Endothelial cell of umbilical vein (primary cell): ENCODE results near the gene UBE2H. TPM values are rescaled to one million over a fixed set of nuclear protein-coding genes. Genes with fewer than 3 reads are reported as not detected.

Source experiments
- BruUV-seq: library from RNA; stranded (reverse); fragments of 400-500 nt; replicated peaks from 2 replicates; lab custom pipeline; 2021; lab: Mats Ljungman, UMichigan
- CTCF ChIA-PET: fragments of 300-600, 350-600 bp; sonication (Branson Sonifier 250); formaldehyde crosslinking; loops from one replicate; lab custom pipeline; 2021; ENCODE audit warnings: antibody characterized with exemption, inconsistent platforms; lab: Charles Lee
- POLR2A ChIA-PET: fragments of 300-600, 350-600 bp; sonication (Branson Sonifier 250); formaldehyde crosslinking; loops from one replicate; lab custom pipeline; 2021; ENCODE audit warnings: antibody characterized with exemption, inconsistent platforms; lab: Charles Lee
- DNase-seq: peaks from one replicate; pipeline ENCODE4 v3.0.0-alpha.2; 2011; ENCODE audit warnings: low read depth, low spot score
- FAIRE-seq: peaks from 2 replicates; lab custom pipeline; 2011; peaks lifted over from hg19 to GRCh38; lab: Jason Lieb, UNC
- H2AFZ ChIP-seq: 2 replicates; pipeline ENCODE4 v1.6.0; 2012; ENCODE audit warnings: low read depth, low read length, control low read depth, inconsistent platforms
- H3K27ac ChIP-seq: 2 replicates; pipeline ENCODE4 v1.5.1; 2011; ENCODE audit warnings: low read depth, mild to moderate bottlenecking, control low read depth, low read length, moderate library complexity; ENCODE audit not compliant: insufficient read depth
- H3K27me3 ChIP-seq, 2 experiments: 2 replicates each; pipeline versions ENCODE4 v1.6.0 to v1.6.1; 2011; ENCODE audit warnings: low read length in 2 of 2, mixed read lengths in 1 of 2; ENCODE audit not compliant: control insufficient read depth in 2 of 2, insufficient read depth in 2 of 2
- H3K36me3 ChIP-seq, 2 experiments: 2 replicates in 1 of 2; 3 replicates in 1 of 2; pipeline ENCODE4 v1.5.1; 2011; ENCODE audit warnings: low read length in 2 of 2, mild to moderate bottlenecking in 1 of 2, moderate library complexity in 1 of 2; ENCODE audit not compliant: control insufficient read depth in 2 of 2, insufficient read depth in 2 of 2; ENCODE audit errors: extremely low read depth in 1 of 2
- H3K4me1 ChIP-seq: 3 replicates; pipeline ENCODE4 v1.5.1; 2011; ENCODE audit warnings: mild to moderate bottlenecking, low read length; ENCODE audit not compliant: control insufficient read depth, insufficient read depth; ENCODE audit errors: extremely low read depth
- H3K4me2 ChIP-seq: 2 replicates; pipeline ENCODE4 v1.6.1; 2011; ENCODE audit warnings: low read length, control low read depth, mixed read lengths; ENCODE audit not compliant: insufficient read depth
- H3K4me3 ChIP-seq, 3 experiments: fragments of 200-600 bp in 1 of 3; sonication (generic), shearing (Covaris generic) in 1 of 3; replicated peaks in 1 of 3; 2 replicates each; pipeline ENCODE4 v1.5.1; 2011 to 2016; ENCODE audit warnings: control low read depth in 3 of 3, low read length in 3 of 3, mild to moderate bottlenecking in 2 of 3, inconsistent platforms in 1 of 3, low read depth in 1 of 3, moderate library complexity in 1 of 3; ENCODE audit not compliant: insufficient read depth in 1 of 3
- H3K79me2 ChIP-seq: 2 replicates; pipeline ENCODE4 v1.6.0; 2012; ENCODE audit warnings: low read length, inconsistent platforms; ENCODE audit not compliant: control insufficient read depth, insufficient read depth
- H3K9ac ChIP-seq: replicated peaks from 2 replicates; pipeline ENCODE3; 2011; ENCODE audit warnings: low read length, control low read depth; ENCODE audit not compliant: insufficient read depth; ENCODE audit errors: extremely low read depth
- H3K9me1 ChIP-seq: replicated peaks from 3 replicates; pipeline ENCODE4 v1.6.0; 2011; ENCODE audit warnings: mild to moderate bottlenecking, low read length; ENCODE audit not compliant: control insufficient read depth, insufficient read depth; ENCODE audit errors: extremely low read depth
- H3K9me3 ChIP-seq: replicated peaks from 2 replicates; pipeline ENCODE4 v1.5.1; 2012; ENCODE audit warnings: low read length, inconsistent platforms; ENCODE audit not compliant: control insufficient read depth, insufficient read depth
- H4K20me1 ChIP-seq: replicated peaks from 2 replicates; pipeline ENCODE3; 2011; ENCODE audit warnings: mild to moderate bottlenecking, low read length; ENCODE audit not compliant: control insufficient read depth, insufficient read depth; ENCODE audit errors: extremely low read depth
- CTCF ChIP-seq, 2 donors: IDR thresholded peaks; 1 replicate in 1 of 2; 2 replicates in 1 of 2; pipeline ENCODE4 v1.5.1; 2011; ENCODE audit warnings: low read length in 2 of 2, mild to moderate bottlenecking in 2 of 2, moderate library complexity in 2 of 2, control low read depth in 1 of 2, inconsistent platforms in 1 of 2, low read depth in 1 of 2; ENCODE audit not compliant: insufficient read depth in 1 of 2; ENCODE audit errors: extremely low read depth in 1 of 2
- EZH2 ChIP-seq: IDR thresholded peaks from 2 replicates; pipeline ENCODE4 v1.6.1; 2012; ENCODE audit warnings: borderline replicate concordance, low read depth, mild to moderate bottlenecking, moderate library complexity, low read length, inconsistent platforms; ENCODE audit not compliant: severe bottlenecking
- FOS ChIP-seq: IDR thresholded peaks from 2 replicates; pipeline ENCODE4 v1.6.1; 2011; ENCODE audit warnings: mild to moderate bottlenecking, low read length, moderate library complexity, borderline replicate concordance; ENCODE audit not compliant: insufficient read depth
- GATA2 ChIP-seq: IDR thresholded peaks from 2 replicates; pipeline ENCODE4 v1.7.0; 2011; ENCODE audit warnings: low read depth, mild to moderate bottlenecking, moderate library complexity, mixed read lengths, low read length; ENCODE audit not compliant: insufficient read length, insufficient read depth
- JUN ChIP-seq: IDR thresholded peaks from 2 replicates; pipeline ENCODE4 v1.6.1; 2011; ENCODE audit warnings: borderline replicate concordance, low read depth; ENCODE audit not compliant: insufficient read length, insufficient read depth
- MAX ChIP-seq: IDR thresholded peaks from 2 replicates; pipeline ENCODE4 v1.6.1; 2011; ENCODE audit not compliant: insufficient read depth, insufficient read length
- MYC ChIP-seq: IDR thresholded peaks from one replicate; pipeline ENCODE4 v1.6.1; 2011; ENCODE audit warnings: mild to moderate bottlenecking, low read depth, low read length
- POLR2A ChIP-seq: IDR thresholded peaks from 2 replicates; pipeline ENCODE4 v1.6.1; 2012; ENCODE audit warnings: low read depth, mild to moderate bottlenecking, control low read depth, low read length
- POLR2AphosphoS5 ChIP-seq: IDR thresholded peaks from 2 replicates; pipeline ENCODE4 v1.6.1; 2012; ENCODE audit warnings: low read depth, mild to moderate bottlenecking, control low read depth, low read length, moderate library complexity; ENCODE audit not compliant: insufficient read depth
- dilution Hi-C: fragments of 300-500 bp; cut with MboI; formaldehyde crosslinking; loops from one replicate; pipeline ENCODE4 v1.15.0; 2019; ENCODE audit warnings: low sequenced_read_pairs; ENCODE audit not compliant: extremely low pct_ligation_motif_present
- intact Hi-C: fragments of 100-400 bp; cut with micrococcal nuclease; formaldehyde crosslinking; loops from one replicate; pipeline ENCODE4 v1.10.0; 2022
- polyA plus RNA-seq, 4 experiments: library from polyadenylated mRNA; depleted of rRNA in 3 of 4; stranded (reverse) in 3 of 4; unstranded in 1 of 4; fragments of >200 nt; gene quantifications; 2 replicates each; pipeline versions ENCODE4 v1.2.1 to v1.2.3, GENCODE V29; 2011 to 2012; ENCODE audit warnings: missing spikeins in 1 of 4
- total RNA-seq: library from RNA; stranded (reverse); gene quantifications from 2 replicates; pipeline ENCODE4 v1.2.3, GENCODE V29; 2021

Gene UBE2H
- total and polyA plus RNA-seq, 2 donors (not counting 3 experiments of a cell fraction or from before 2014, with no cell fraction given), result 51.7 to 90.1 TPM

GRCh38 chr7:129909669-129910068 lies 43.1 kb downstream of the UBE2H start:
- Histone ChIP-seq H3K9me3 (no peaks in the 10 kb centered on the region), H3K27ac (no peak overlapping the region), H3K9ac (no peak overlapping the region), H3K4me3 (no peak overlapping the region), H3K36me3 (peaks cover 0 to 2% of the 10 kb centered on the region in 2 experiments), H2AFZ (no peak overlapping the region), H4K20me1 (peaks cover 7% of the 10 kb centered on the region), H3K4me2 (no peak overlapping the region), H3K79me2 (peaks cover 51% of the 10 kb centered on the region), H3K27me3 (no peaks in the 10 kb centered on the region), H3K9me1 (no peaks in the 10 kb centered on the region), H3K4me1 (peaks cover 18% of the 10 kb centered on the region)
- no peak for DNase-seq
- dilution Hi-C loops, result no loop called here
- ChIA-PET POLR2A (no interaction called here), CTCF (no interaction called here)
- TF ChIP-seq POLR2A, result no peak
- no peak for TF ChIP-seq MYC
- TF ChIP-seq EZH2, result no peak
- no peak for TF ChIP-seq GATA2
- TF ChIP-seq CTCF (IDR thresholded peaks at IDR 0.05; ENCODE audit: extremely low read depth in 1 of 2, insufficient read depth in 1 of 2, low read depth in 1 of 2, low read length in 2 of 2), result no peak
- TF ChIP-seq JUN, result no peak
- intact Hi-C loops, result no loop called here
- BruUV-seq, result no TSS peak
- no peak for FAIRE-seq

- POLR2A ChIA-PET, result no interaction called here
- no peak overlapping the region for H3K4me2 ChIP-seq
Measured at GRCh38 chr7:129908181-129908580, 44.6 kb downstream of the UBE2H start.

More at GRCh38 chr7:129908181-129908580, 44.6 kb downstream of the UBE2H start:
- Histone ChIP-seq H3K79me2 (peaks cover 47% of the 10 kb centered on the region), H3K27me3 (no peaks in the 10 kb centered on the region), H2AFZ (no peak overlapping the region), H3K9ac (no peak overlapping the region), H4K20me1 (peaks cover 7% of the 10 kb centered on the region), H3K4me3 (no peak overlapping the region), H3K9me3 (no peaks in the 10 kb centered on the region), H3K9me1 (no peaks in the 10 kb centered on the region), H3K4me1 (peaks cover 18% of the 10 kb centered on the region), H3K36me3 (peaks cover 0 to 2% of the 10 kb centered on the region in 2 experiments), H3K27ac (no peak overlapping the region)
- no TSS peak for BruUV-seq
- TF ChIP-seq GATA2 (no peak), MYC (no peak), FOS (no peak), EZH2 (no peak), JUN (no peak), POLR2AphosphoS5 (no peak), POLR2A (no peak), MAX (no peak), CTCF (IDR thresholded peaks at IDR 0.05; ENCODE audit: extremely low read depth in 1 of 2, insufficient read depth in 1 of 2, low read depth in 1 of 2, low read length in 2 of 2) (no peak)
- CTCF ChIA-PET, result interaction anchor here (1.0 to 1.3 kb wide), 2 partner anchors 11 to 83 kb away, joined by 3 to 4 read pairs; no protein-coding TSS in a partner anchor
- no peak for FAIRE-seq
- dilution Hi-C loops (no loop called here), intact Hi-C loops (no loop called here)
- no peak for DNase-seq
